GM12892 (cell line): Measurements from ENCODE around the gene GLIS1.

Source experiments
- DNase-seq: peaks from one replicate; pipeline ENCODE4 v3.0.0; 2011; ENCODE audit not compliant: insufficient read length
- FAIRE-seq: peaks from 2 replicates; lab custom pipeline; 2011; peaks lifted over from hg19 to GRCh38; lab: Jason Lieb, UNC
- POLR2A ChIP-seq: IDR thresholded peaks from 2 replicates; pipeline ENCODE4 v1.6.1; 2011; ENCODE audit warnings: low read depth, low read length, control low read depth
- POLR2AphosphoS5 ChIP-seq: IDR thresholded peaks from 2 replicates; pipeline ENCODE4 v1.6.1; 2011; ENCODE audit warnings: low read depth, low read length, control low read depth
- TAF1 ChIP-seq: IDR thresholded peaks from 2 replicates; pipeline ENCODE4 v1.6.1; 2011; ENCODE audit warnings: low read depth, mild to moderate bottlenecking, control low read depth, low read length, borderline replicate concordance

The GLIS1 gene

GRCh38 chr1:53585129-53585528, 153.8 kb downstream of the GLIS1 start:
- TF ChIP-seq POLR2AphosphoS5 = no peak
- TF ChIP-seq TAF1 = no peak
- no peak for TF ChIP-seq POLR2A
- DNase-seq (no peak), FAIRE-seq (peak; percentile 14)

- TF ChIP-seq POLR2AphosphoS5 = no peak
- TF ChIP-seq POLR2A = no peak
- TF ChIP-seq TAF1 = no peak
- no peak for DNase-seq
- FAIRE-seq = no peak
Measured at GRCh38 chr1:53584777-53585107, 154.2 kb downstream of the GLIS1 start.

- FAIRE-seq (no peak), DNase-seq (no peak)
- TF ChIP-seq POLR2AphosphoS5 (no peak), POLR2A (no peak), TAF1 (no peak)
Measured at GRCh38 chr1:53583868-53584776, 154.8 kb downstream of the GLIS1 start.

GRCh38 chr1:53583021-53583867, 155.7 kb downstream of the GLIS1 start:
- no peak for DNase-seq
- FAIRE-seq = no peak
- no peak for TF ChIP-seq POLR2AphosphoS5
- no peak for TF ChIP-seq TAF1
- TF ChIP-seq POLR2A = no peak

- FAIRE-seq = no peak
- DNase-seq = no peak
Measured at GRCh38 chr1:53582211-53583020, 156.5 kb downstream of the GLIS1 start.

GRCh38 chr1:53581476-53581875, 157.5 kb downstream of the GLIS1 start:
- DNase-seq (no peak), FAIRE-seq (no peak)
- TF ChIP-seq POLR2A = no peak
- no peak for TF ChIP-seq TAF1
- no peak for TF ChIP-seq POLR2AphosphoS5

More at GRCh38 chr1:53582211-53583020, 156.5 kb downstream of the GLIS1 start:
- TF ChIP-seq TAF1 (no peak), POLR2A (no peak), POLR2AphosphoS5 (no peak)

- no peak for FAIRE-seq
- TF ChIP-seq POLR2A (no peak), POLR2AphosphoS5 (no peak), TAF1 (no peak)
Measured at GRCh38 chr1:53580739-53581475, 158.1 kb downstream of the GLIS1 start.

GRCh38 chr1:53580009-53580400, 159.0 kb downstream of the GLIS1 start:
- no peak for DNase-seq
- TF ChIP-seq POLR2AphosphoS5 (no peak), TAF1 (no peak), POLR2A (no peak)
- FAIRE-seq = no peak

More at GRCh38 chr1:53580739-53581475, 158.1 kb downstream of the GLIS1 start:
- DNase-seq = no peak

- DNase-seq (no peak), FAIRE-seq (no peak)
- TF ChIP-seq TAF1 (no peak), POLR2AphosphoS5 (no peak), POLR2A (no peak)
Measured at GRCh38 chr1:53579221-53580008, 159.5 kb downstream of the GLIS1 start.
